Renal cortex interstitium (tissue), 11 donors: ENCODE results near the gene ZNF256. TPM values are rescaled to one million over a fixed set of nuclear protein-coding genes. Genes with fewer than 3 reads are reported as not detected.

Experiments
- DNase-seq, 11 donors: peaks; one replicate each; pipeline ENCODE4 v3.0.0-alpha.2; 2013; ENCODE audit warnings: low read depth in 9 of 11, low spot score in 4 of 11; ENCODE audit errors: extremely low read depth in 1 of 11
- polyA plus RNA-seq, 3 donors: library from polyadenylated mRNA; unstranded; fragments of 120-200 nt; gene quantifications; one replicate each; pipeline ENCODE4 v1.2.1, GENCODE V29; 2013; ENCODE audit not compliant: insufficient read length in 3 of 3

Gene ZNF256
- polyA plus RNA-seq, 3 donors: 8.9 to 10.0 (median 9.6) TPM

GRCh38 chr19:57914531-57914930, 33.0 kb downstream of the ZNF256 start:
- no peak for DNase-seq

GRCh38 chr19:57907394-57907793, 40.1 kb downstream of the ZNF256 start:
- no peak for DNase-seq

- DNase-seq: no peak
These were observed 42.2 kb downstream of the ZNF256 start for GRCh38 chr19:57905258-57905657.

GRCh38 chr19:57903618-57904184, 43.8 kb downstream of the ZNF256 start:
- DNase-seq: no peak

GRCh38 chr19:57900311-57900710, 47.2 kb downstream of the ZNF256 start:
- no peak for DNase-seq

Other genes with a start within 250 kb of the ZNF256 start
- gene ZNF154, start 238.5 kb downstream of the ZNF256 start, polyA plus RNA-seq: 10 to 100 TPM; 26.3 to 36.1 (median 27.7) TPM
- 10 to 100 TPM; 17.7 to 20.6 (median 20.0) TPM for gene ZNF671, start 220.1 kb downstream of the ZNF256 start, polyA plus RNA-seq
- gene ZNF776, start 200.9 kb downstream of the ZNF256 start, polyA plus RNA-seq: 10 to 100 TPM; 34.6 to 45.6 (median 37.8) TPM
- gene ZNF586, start 178.0 kb downstream of the ZNF256 start, polyA plus RNA-seq: 10 to 100 TPM; 21.2 to 29.9 (median 23.7) TPM
- gene ZNF552, start 132.8 kb downstream of the ZNF256 start, polyA plus RNA-seq: 10 to 100 TPM; 14.2 to 26.2 (median 19.2) TPM
- gene ZNF587B, start 117.4 kb downstream of the ZNF256 start, polyA plus RNA-seq: 10 to 100 TPM; 14.2 to 18.6 (median 17.5) TPM
- gene ZNF587, start 97.8 kb downstream of the ZNF256 start, polyA plus RNA-seq: 10 to 100 TPM; 24.8 to 49.0 (median 27.3) TPM
- gene ZNF814, start 58.7 kb downstream of the ZNF256 start, polyA plus RNA-seq: 10 to 100 TPM; 56.1 to 83.8 (median 59.8) TPM
- gene ZNF417, start 31.1 kb downstream of the ZNF256 start, polyA plus RNA-seq: 10 to 100 TPM; 20.6 to 31.7 (median 29.6) TPM
- 10 to 100 TPM; 21.9 to 32.8 (median 25.7) TPM for gene ZNF418, start 12.3 kb downstream of the ZNF256 start, polyA plus RNA-seq
- 1 to 10 TPM; 1.4 to 3.1 (median 1.7) TPM for gene C19orf18, start 26.8 kb upstream of the ZNF256 start, polyA plus RNA-seq
- 10 to 100 TPM; 29.1 to 33.5 (median 31.7) TPM for gene ZNF606, start 55.1 kb upstream of the ZNF256 start, polyA plus RNA-seq
- 1 to 10 TPM; 2.9 to 7.3 (median 4.8) TPM for gene ZSCAN1, start 86.3 kb upstream of the ZNF256 start, polyA plus RNA-seq
- 10 to 100 TPM; 21.8 to 30.3 (median 21.8) TPM for gene ZNF135, start 111.6 kb upstream of the ZNF256 start, polyA plus RNA-seq
- gene ZSCAN18, start 150.5 kb upstream of the ZNF256 start, polyA plus RNA-seq: 100 to 1,000 TPM in 1 of 3 donors, 10 to 100 TPM in 2; 79.0 to 116 (median 98.4) TPM
- gene ZNF329, start 203.1 kb upstream of the ZNF256 start, polyA plus RNA-seq: 10 to 100 TPM; 21.5 to 26.0 (median 23.7) TPM
- 10 to 100 TPM; 18.2 to 27.0 (median 19.7) TPM for gene ZNF274, start 235.4 kb upstream of the ZNF256 start, polyA plus RNA-seq